Right forelimb (tissue), 1 donor: ENCODE measurements around the gene KCNQ1.

Experiments used
- DNase-seq: peaks from one replicate; pipeline ENCODE4 v3.0.0-alpha.2; 2018

KCNQ1 gene

GRCh38 chr11:2804701-2805387 is 360.0 kb downstream of the KCNQ1 start:
- DNase-seq = peak; percentile 43

GRCh38 chr11:2805388-2806056 is 360.7 kb downstream of the KCNQ1 start:
- DNase-seq = no peak

GRCh38 chr11:2806351-2807024 is 361.7 kb downstream of the KCNQ1 start:
- DNase-seq = peak; percentile 41

- peak; percentile 85 for DNase-seq
Observed at GRCh38 chr11:2807025-2807681, 362.3 kb downstream of the KCNQ1 start.

- peak; percentile 40 for DNase-seq
Observed at GRCh38 chr11:2807801-2808241, 363.0 kb downstream of the KCNQ1 start.

GRCh38 chr11:2808850-2809846 is 364.3 kb downstream of the KCNQ1 start:
- DNase-seq = peak; percentile 39

- DNase-seq = no peak
Observed at GRCh38 chr11:2809854-2810253, 365.0 kb downstream of the KCNQ1 start.

- no peak for DNase-seq
Observed at GRCh38 chr11:2810411-2811205, 365.8 kb downstream of the KCNQ1 start.

GRCh38 chr11:2811206-2812091 is 366.6 kb downstream of the KCNQ1 start:
- DNase-seq = no peak

GRCh38 chr11:2812371-2812991 is 367.7 kb downstream of the KCNQ1 start:
- peak; percentile 77 for DNase-seq

GRCh38 chr11:2813141-2813908 is 368.5 kb downstream of the KCNQ1 start:
- no peak for DNase-seq

- DNase-seq = no peak
Observed at GRCh38 chr11:2813968-2814367, 369.2 kb downstream of the KCNQ1 start.

GRCh38 chr11:2814751-2815150 is 369.9 kb downstream of the KCNQ1 start:
- DNase-seq = no peak

- DNase-seq = no peak
Observed at GRCh38 chr11:2815762-2816496, 371.1 kb downstream of the KCNQ1 start.

- DNase-seq = no peak
Observed at GRCh38 chr11:2816523-2816922, 371.7 kb downstream of the KCNQ1 start.

- peak; percentile 74 for DNase-seq
Observed at GRCh38 chr11:2816941-2817421, 372.2 kb downstream of the KCNQ1 start.

GRCh38 chr11:2817431-2817830 is 372.6 kb downstream of the KCNQ1 start:
- DNase-seq = no peak

- DNase-seq = no peak
Observed at GRCh38 chr11:2818021-2818420, 373.2 kb downstream of the KCNQ1 start.
